Measurements from ENCODE around the gene ZBTB17.
"Not testable (repeated sequence)": the region's sequence is repeated elsewhere in the genome, so short reads cannot be mapped to it uniquely, and the experiment has no call there.

- TF ChIP-seq, protein P1, sequence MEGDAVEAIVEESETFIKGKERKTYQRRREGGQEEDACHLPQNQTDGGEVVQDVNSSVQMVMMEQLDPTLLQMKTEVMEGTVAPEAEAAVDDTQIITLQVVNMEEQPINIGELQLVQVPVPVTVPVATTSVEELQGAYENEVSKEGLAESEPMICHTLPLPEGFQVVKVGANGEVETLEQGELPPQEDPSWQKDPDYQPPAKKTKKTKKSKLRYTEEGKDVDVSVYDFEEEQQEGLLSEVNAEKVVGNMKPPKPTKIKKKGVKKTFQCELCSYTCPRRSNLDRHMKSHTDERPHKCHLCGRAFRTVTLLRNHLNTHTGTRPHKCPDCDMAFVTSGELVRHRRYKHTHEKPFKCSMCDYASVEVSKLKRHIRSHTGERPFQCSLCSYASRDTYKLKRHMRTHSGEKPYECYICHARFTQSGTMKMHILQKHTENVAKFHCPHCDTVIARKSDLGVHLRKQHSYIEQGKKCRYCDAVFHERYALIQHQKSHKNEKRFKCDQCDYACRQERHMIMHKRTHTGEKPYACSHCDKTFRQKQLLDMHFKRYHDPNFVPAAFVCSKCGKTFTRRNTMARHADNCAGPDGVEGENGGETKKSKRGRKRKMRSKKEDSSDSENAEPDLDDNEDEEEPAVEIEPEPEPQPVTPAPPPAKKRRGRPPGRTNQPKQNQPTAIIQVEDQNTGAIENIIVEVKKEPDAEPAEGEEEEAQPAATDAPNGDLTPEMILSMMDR (IDR thresholded peaks at IDR 0.05): not testable (repeated sequence)
- not testable (repeated sequence) for TF ChIP-seq POLR2AphosphoS5 (IDR thresholded peaks at IDR 0.05)
These were observed 82.9 kb downstream of the ZBTB17 start for GRCh38 chr1:15892857-15893599.

Measured in prostate gland (tissue), 2 donors.